ENCODE results near the gene KCNA5.

DNA sequence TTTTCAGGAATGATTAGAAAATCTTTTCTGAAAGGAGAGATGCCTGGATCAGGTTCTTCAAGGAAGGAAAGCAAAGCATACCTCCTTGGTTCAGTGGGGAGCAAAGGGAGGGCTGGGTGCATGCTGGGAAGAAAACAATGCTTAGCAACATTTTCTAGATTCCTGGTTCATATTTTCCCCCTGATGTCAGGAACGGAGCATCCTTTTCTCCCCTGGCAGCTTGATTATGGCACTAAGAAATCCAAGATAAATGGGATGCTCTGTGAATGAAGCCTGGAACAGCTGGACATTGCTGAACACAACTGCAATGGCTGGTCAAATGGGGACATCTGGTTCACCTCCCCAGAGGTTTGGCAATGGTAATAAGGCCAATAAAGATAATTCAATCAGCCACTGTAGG lies 50.9 kb downstream of the KCNA5 start:
- TF ChIP-seq SIN3A (IDR thresholded peaks at IDR 0.05; ENCODE audit: borderline replicate concordance, insufficient read depth, low read length) (no peak), POLR2AphosphoS5 (IDR thresholded peaks at IDR 0.05; ENCODE audit: low read depth, low read length) (no peak), TAF1 (IDR thresholded peaks at IDR 0.05; ENCODE audit: borderline replicate concordance, insufficient read depth, low read length) (no peak)
- TF ChIP-seq, protein P1, sequence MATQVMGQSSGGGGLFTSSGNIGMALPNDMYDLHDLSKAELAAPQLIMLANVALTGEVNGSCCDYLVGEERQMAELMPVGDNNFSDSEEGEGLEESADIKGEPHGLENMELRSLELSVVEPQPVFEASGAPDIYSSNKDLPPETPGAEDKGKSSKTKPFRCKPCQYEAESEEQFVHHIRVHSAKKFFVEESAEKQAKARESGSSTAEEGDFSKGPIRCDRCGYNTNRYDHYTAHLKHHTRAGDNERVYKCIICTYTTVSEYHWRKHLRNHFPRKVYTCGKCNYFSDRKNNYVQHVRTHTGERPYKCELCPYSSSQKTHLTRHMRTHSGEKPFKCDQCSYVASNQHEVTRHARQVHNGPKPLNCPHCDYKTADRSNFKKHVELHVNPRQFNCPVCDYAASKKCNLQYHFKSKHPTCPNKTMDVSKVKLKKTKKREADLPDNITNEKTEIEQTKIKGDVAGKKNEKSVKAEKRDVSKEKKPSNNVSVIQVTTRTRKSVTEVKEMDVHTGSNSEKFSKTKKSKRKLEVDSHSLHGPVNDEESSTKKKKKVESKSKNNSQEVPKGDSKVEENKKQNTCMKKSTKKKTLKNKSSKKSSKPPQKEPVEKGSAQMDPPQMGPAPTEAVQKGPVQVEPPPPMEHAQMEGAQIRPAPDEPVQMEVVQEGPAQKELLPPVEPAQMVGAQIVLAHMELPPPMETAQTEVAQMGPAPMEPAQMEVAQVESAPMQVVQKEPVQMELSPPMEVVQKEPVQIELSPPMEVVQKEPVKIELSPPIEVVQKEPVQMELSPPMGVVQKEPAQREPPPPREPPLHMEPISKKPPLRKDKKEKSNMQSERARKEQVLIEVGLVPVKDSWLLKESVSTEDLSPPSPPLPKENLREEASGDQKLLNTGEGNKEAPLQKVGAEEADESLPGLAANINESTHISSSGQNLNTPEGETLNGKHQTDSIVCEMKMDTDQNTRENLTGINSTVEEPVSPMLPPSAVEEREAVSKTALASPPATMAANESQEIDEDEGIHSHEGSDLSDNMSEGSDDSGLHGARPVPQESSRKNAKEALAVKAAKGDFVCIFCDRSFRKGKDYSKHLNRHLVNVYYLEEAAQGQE (IDR thresholded peaks at IDR 0.05; ENCODE audit: insufficient read depth in 1 of 2, low read depth in 2 of 2, low read length in 2 of 2): no peak
